PC-3 (cell line): ENCODE measurements around the gene HMCN1.

Source experiments
- EZH2 ChIP-seq: fragments of 300-600 bp; sonication (generic); IDR thresholded peaks from one replicate; pipeline ENCODE4 v1.6.1; 2017; ENCODE audit warnings: antibody characterized with exemption, mild to moderate bottlenecking, low read length; ENCODE audit not compliant: unreplicated experiment
- TF ChIP-seq, protein P1 (sequence below): fragments of 300-600 bp; sonication (generic); conservative IDR thresholded peaks from 2 replicates; pipeline ENCODE4 v1.5.1; 2017; ENCODE audit warnings: antibody characterized with exemption, low read depth, mild to moderate bottlenecking, low read length

DNA sequence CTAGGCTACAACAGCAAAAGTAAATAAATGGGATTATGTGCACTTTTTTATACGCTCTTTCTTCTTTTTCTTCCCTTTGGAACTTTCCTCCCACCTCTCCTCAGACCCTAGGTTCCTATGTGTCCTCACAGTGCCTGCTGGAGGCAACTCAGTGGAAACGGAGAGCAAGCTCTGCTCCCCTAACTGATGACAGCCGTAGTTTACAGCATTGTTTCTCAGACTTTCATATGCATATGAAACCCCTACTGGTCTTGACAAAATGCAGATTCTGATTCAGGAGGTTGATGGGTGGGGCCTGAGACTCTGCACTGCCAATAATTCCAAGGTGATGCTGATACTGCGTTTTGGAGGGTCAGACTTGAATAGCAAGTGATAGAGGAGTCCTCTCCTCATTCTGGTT, 34.3 kb upstream of the HMCN1 start:
- no peak for TF ChIP-seq EZH2
- TF ChIP-seq, protein P1, sequence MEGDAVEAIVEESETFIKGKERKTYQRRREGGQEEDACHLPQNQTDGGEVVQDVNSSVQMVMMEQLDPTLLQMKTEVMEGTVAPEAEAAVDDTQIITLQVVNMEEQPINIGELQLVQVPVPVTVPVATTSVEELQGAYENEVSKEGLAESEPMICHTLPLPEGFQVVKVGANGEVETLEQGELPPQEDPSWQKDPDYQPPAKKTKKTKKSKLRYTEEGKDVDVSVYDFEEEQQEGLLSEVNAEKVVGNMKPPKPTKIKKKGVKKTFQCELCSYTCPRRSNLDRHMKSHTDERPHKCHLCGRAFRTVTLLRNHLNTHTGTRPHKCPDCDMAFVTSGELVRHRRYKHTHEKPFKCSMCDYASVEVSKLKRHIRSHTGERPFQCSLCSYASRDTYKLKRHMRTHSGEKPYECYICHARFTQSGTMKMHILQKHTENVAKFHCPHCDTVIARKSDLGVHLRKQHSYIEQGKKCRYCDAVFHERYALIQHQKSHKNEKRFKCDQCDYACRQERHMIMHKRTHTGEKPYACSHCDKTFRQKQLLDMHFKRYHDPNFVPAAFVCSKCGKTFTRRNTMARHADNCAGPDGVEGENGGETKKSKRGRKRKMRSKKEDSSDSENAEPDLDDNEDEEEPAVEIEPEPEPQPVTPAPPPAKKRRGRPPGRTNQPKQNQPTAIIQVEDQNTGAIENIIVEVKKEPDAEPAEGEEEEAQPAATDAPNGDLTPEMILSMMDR = no peak
